ENCODE measurements around the gene SURF2.

- TF ChIP-seq, protein P1, sequence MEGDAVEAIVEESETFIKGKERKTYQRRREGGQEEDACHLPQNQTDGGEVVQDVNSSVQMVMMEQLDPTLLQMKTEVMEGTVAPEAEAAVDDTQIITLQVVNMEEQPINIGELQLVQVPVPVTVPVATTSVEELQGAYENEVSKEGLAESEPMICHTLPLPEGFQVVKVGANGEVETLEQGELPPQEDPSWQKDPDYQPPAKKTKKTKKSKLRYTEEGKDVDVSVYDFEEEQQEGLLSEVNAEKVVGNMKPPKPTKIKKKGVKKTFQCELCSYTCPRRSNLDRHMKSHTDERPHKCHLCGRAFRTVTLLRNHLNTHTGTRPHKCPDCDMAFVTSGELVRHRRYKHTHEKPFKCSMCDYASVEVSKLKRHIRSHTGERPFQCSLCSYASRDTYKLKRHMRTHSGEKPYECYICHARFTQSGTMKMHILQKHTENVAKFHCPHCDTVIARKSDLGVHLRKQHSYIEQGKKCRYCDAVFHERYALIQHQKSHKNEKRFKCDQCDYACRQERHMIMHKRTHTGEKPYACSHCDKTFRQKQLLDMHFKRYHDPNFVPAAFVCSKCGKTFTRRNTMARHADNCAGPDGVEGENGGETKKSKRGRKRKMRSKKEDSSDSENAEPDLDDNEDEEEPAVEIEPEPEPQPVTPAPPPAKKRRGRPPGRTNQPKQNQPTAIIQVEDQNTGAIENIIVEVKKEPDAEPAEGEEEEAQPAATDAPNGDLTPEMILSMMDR (IDR thresholded peaks at IDR 0.05): no peak
- no peak for TF ChIP-seq POLR2A (IDR thresholded peaks at IDR 0.05)
These were observed 11.4 kb downstream of the SURF2 start for GRCh38 chr9:133367778-133368177.
